ENCODE data around the gene RCSD1.

- TF ChIP-seq ZBED1 (IDR thresholded peaks at IDR 0.05; ENCODE audit: borderline replicate concordance) (no peak), ZSCAN29 (IDR thresholded peaks at IDR 0.05) (no peak), RCOR1 (conservative IDR thresholded peaks at IDR 0.05; ENCODE audit: low read depth, low read length) (no peak), BCL3 (IDR thresholded peaks at IDR 0.05; ENCODE audit: borderline replicate concordance, insufficient read depth, low read depth, low read length, poor library complexity, severe bottlenecking) (no peak)
- TF ChIP-seq, protein P1, sequence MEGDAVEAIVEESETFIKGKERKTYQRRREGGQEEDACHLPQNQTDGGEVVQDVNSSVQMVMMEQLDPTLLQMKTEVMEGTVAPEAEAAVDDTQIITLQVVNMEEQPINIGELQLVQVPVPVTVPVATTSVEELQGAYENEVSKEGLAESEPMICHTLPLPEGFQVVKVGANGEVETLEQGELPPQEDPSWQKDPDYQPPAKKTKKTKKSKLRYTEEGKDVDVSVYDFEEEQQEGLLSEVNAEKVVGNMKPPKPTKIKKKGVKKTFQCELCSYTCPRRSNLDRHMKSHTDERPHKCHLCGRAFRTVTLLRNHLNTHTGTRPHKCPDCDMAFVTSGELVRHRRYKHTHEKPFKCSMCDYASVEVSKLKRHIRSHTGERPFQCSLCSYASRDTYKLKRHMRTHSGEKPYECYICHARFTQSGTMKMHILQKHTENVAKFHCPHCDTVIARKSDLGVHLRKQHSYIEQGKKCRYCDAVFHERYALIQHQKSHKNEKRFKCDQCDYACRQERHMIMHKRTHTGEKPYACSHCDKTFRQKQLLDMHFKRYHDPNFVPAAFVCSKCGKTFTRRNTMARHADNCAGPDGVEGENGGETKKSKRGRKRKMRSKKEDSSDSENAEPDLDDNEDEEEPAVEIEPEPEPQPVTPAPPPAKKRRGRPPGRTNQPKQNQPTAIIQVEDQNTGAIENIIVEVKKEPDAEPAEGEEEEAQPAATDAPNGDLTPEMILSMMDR (IDR thresholded peaks at IDR 0.05 in 2 of 3, conservative IDR thresholded peaks at IDR 0.05 in 1 of 3; ENCODE audit: control insufficient read depth in 2 of 3, extremely low read depth in 1 of 3, insufficient read depth in 1 of 3, low read depth in 3 of 3, low read length in 3 of 3): no peak
These were observed 49.7 kb downstream of the RCSD1 start for GRCh38 chr1:167679714-167680113.

Measured in GM12878 (cell line).